Heart left ventricle (tissue), 16 donors: ENCODE results near the gene ITGAV. TPM values are rescaled to one million over a fixed set of nuclear protein-coding genes. Genes with fewer than 3 reads are reported as not detected.

Experiments used
- ATAC-seq, 4 donors: fragments of 200-7000 bp; cut with Tn5 transposase; one replicate each; pipeline ENCODE4 v1.9.1; 2020 to 2022; ENCODE audit warnings: moderate library complexity in 4 of 4, mild to moderate bottlenecking in 3 of 4, moderate number of reproducible peaks in 1 of 4
- DNase-seq, 5 donors: peaks; one replicate each; pipeline ENCODE4 v3.0.0-alpha.2; 2020
- H3K27ac ChIP-seq, 12 donors: fragments of 200-600 bp; sonication (generic) in 4 of 12; one replicate each; pipeline versions ENCODE4 v1.5.0 to v1.8.0; 2016 to 2022; ENCODE audit warnings: mild to moderate bottlenecking in 2 of 12
- H3K27me3 ChIP-seq, 9 donors: fragments of 200-600 bp; sonication (generic) in 2 of 9; one replicate each; pipeline versions ENCODE4 v1.5.1 to v1.8.0; 2016 to 2022; ENCODE audit warnings: mild to moderate bottlenecking in 3 of 9
- H3K36me3 ChIP-seq, 9 donors: fragments of 200-600 bp; sonication (generic) in 2 of 9; one replicate each; pipeline versions ENCODE4 v1.5.0 to v1.8.0; 2018 to 2022; ENCODE audit warnings: mild to moderate bottlenecking in 2 of 9
- H3K4me1 ChIP-seq, 12 donors: fragments of 200-600 bp; sonication (generic) in 4 of 12; one replicate each; pipeline versions ENCODE4 v1.5.0 to v1.8.0; 2016 to 2022; ENCODE audit warnings: mild to moderate bottlenecking in 3 of 12
- H3K4me3 ChIP-seq, 12 donors: fragments of 200-600 bp; sonication (generic) in 4 of 12; one replicate each; pipeline versions ENCODE4 v1.5.0 to v1.8.0; 2017 to 2022; ENCODE audit warnings: mild to moderate bottlenecking in 9 of 12, moderate library complexity in 4 of 12
- H3K9me3 ChIP-seq, 12 donors: fragments of 200-600 bp; sonication (generic) in 4 of 12; one replicate each; pipeline versions ENCODE4 v1.5.0 to v1.8.0; 2016 to 2022; ENCODE audit warnings: mild to moderate bottlenecking in 1 of 12
- CTCF ChIP-seq, 12 donors: fragments of 200-600 bp; sonication (generic) in 4 of 12; IDR thresholded peaks; one replicate each; pipeline versions ENCODE4 v1.5.0 to v1.8.0; 2018 to 2022; ENCODE audit warnings: antibody characterized with exemption in 12 of 12, mild to moderate bottlenecking in 5 of 12
- POLR2A ChIP-seq, 2 donors: fragments of 450-650 bp; IDR thresholded peaks; one replicate each; pipeline ENCODE4 v1.6.1; 2017; ENCODE audit warnings: antibody characterized with exemption in 2 of 2, mild to moderate bottlenecking in 2 of 2, moderate library complexity in 2 of 2
- WGBS, 4 donors: extraction: QIAGEN DNeasy Blood & Tissue Kit in 2 of 4; methylation state at CpG; one replicate each; pipeline versions ENCODE4 v1.1.5 to v1.1.7; 2013 to 2018; 5-methylcytosine and 5-hydroxymethylcytosine counted together
- intact Hi-C, 10 donors: fragments of 100-400 bp; cut with DNase I; formaldehyde crosslinking; loops; one replicate each; pipeline versions ENCODE4 v1.11.1 to v1.14.2; 2022
- polyA plus RNA-seq, 2 donors: library from polyadenylated mRNA; stranded (reverse); fragments of 200-250 nt; gene quantifications; one replicate each; pipeline ENCODE4 v1.2.3, GENCODE V29; 2013
- total RNA-seq, 9 donors: library from RNA; depleted of rRNA in 2 of 9; stranded (reverse); fragments of >200 nt in 2 of 9; fragmentation: NEBNext Ultra II Directional in 3 of 9; extraction: Animal tissue kit (Norgen Biotek cat#: 25700) in 3 of 9; gene quantifications; one replicate each; pipeline versions ENCODE4 v1.1.0 to v1.2.4, GENCODE V29; 2016 to 2023
- donor health status: ischemic (EF 13 %, LVEDD 7.1; RV severe dilation, severe dysfunction).
- donor health status: healthy with polysubstance abuse.
- donor health status: DM: no; HTN: yes; CAD: no.
- donor health status: DM: no; HTN: no; CAD: no.
- donor health status: ischemic (EF 25% LVEDD 6.9; RV normal size, moderate dysfunction).
- donor health status: ischemic (EF 25% LVEDD 5.7; RV mildly dilated, moderate dysfunction).
- donor health status: healthy.
- donor health status: DM: yes; HTN: yes; CAD: no.
- donor health status: ischemic (EF 35%, LVEDD 5.7; RV mildly dilated, moderate dysfunction).
- donor health status: nonischemic (EF 11% LVEDD 7.7; RV severe dilation, severe dysfunction).
- donor health status: DM: yes; HTN: yes; CAD: no.
- donor health status: PGD.
- donor health status: ischemic (EF 29% LVEDD 5.4; RV normal size, mild dysfunction).
- donor health status: nonischemic (EF 23%, LVEDD 6.1; RV moderate dilation, normal function).

ITGAV gene
- total and polyA plus RNA-seq, 11 donors: 22.5 to 358 (median 189) TPM

GRCh38 chr2:186721956-186722355 is 132.1 kb downstream of the ITGAV start:
- TF ChIP-seq CTCF (IDR thresholded peaks at IDR 0.05): no peak
- no peak for TF ChIP-seq POLR2A (IDR thresholded peaks at IDR 0.05)
- Histone ChIP-seq H3K36me3 (no peaks in the 10 kb centered on the region), H3K27me3 (no peaks in the 10 kb centered on the region), H3K9me3 (no peaks in the 10 kb centered on the region), H3K27ac (no peak overlapping the region), H3K4me1 (no peaks in the 10 kb centered on the region), H3K4me3 (no peak overlapping the region)
- DNase-seq (no peak), ATAC-seq (no peak)
- intact Hi-C loops: no loop called here

GRCh38 chr2:186724736-186725135 is 134.9 kb downstream of the ITGAV start:
- no peak for TF ChIP-seq CTCF (IDR thresholded peaks at IDR 0.05)
- no peak for TF ChIP-seq POLR2A (IDR thresholded peaks at IDR 0.05)
- no peaks in the 10 kb centered on the region for H3K27me3 ChIP-seq
- intact Hi-C loops: no loop called here
- no peak overlapping the region for H3K4me3 ChIP-seq
- H3K27ac ChIP-seq: no peak overlapping the region
- H3K9me3 ChIP-seq: no peaks in the 10 kb centered on the region
- H3K36me3 ChIP-seq: no peaks in the 10 kb centered on the region
- ATAC-seq (no peak), DNase-seq (no peak)
- H3K4me1 ChIP-seq: no peaks in the 10 kb centered on the region
- 84 to 97% (median 89%) methylated on average over 7 of the region's 7 CpGs for WGBS, 4 donors

GRCh38 chr2:186725783-186726182 is 135.9 kb downstream of the ITGAV start:
- intact Hi-C loops: no loop called here
- WGBS, 4 donors: 85 to 100% (median 96%) methylated on average over 1 of the region's 1 CpG
- Histone ChIP-seq H3K27me3 (no peaks in the 10 kb centered on the region), H3K27ac (no peak overlapping the region), H3K9me3 (no peaks in the 10 kb centered on the region), H3K4me3 (no peak overlapping the region), H3K36me3 (no peaks in the 10 kb centered on the region), H3K4me1 (no peaks in the 10 kb centered on the region)
- DNase-seq: no peak
- TF ChIP-seq POLR2A (IDR thresholded peaks at IDR 0.05) (no peak), CTCF (IDR thresholded peaks at IDR 0.05) (no peak)
- no peak for ATAC-seq

- H3K36me3 ChIP-seq: no peaks in the 10 kb centered on the region
- H3K9me3 ChIP-seq: no peaks in the 10 kb centered on the region
- H3K4me1 ChIP-seq: no peaks in the 10 kb centered on the region
- TF ChIP-seq POLR2A (IDR thresholded peaks at IDR 0.05) (no peak), CTCF (IDR thresholded peaks at IDR 0.05) (no peak)
- intact Hi-C loops: no loop called here
- ATAC-seq (no peak), DNase-seq (no peak)
- WGBS, 4 donors: 79 to 88% (median 83%) methylated on average over 3 of the region's 3 CpGs
- no peak overlapping the region for H3K27ac ChIP-seq
- no peaks in the 10 kb centered on the region for H3K27me3 ChIP-seq
- H3K4me3 ChIP-seq: no peak overlapping the region
These were observed 137.1 kb downstream of the ITGAV start for GRCh38 chr2:186726938-186727337.
